ENCODE data around the gene BDKRB2. TPM values are rescaled to one million over a fixed set of nuclear protein-coding genes. Genes with fewer than 3 reads are reported as not detected.

BDKRB2 gene
- total RNA-seq, 1 donor from 2014 or later, result 23.3 TPM

GRCh38 chr14:96182546-96182945, 22.1 kb upstream of the BDKRB2 start:
- intact Hi-C loops (cut with DNase I), result no loop called here
- DNase-seq (ENCODE audit: extremely low spot score in 2 of 2), result no peak
- Histone ChIP-seq H3K4me1 (peaks cover 29% of the 10 kb centered on the region), H3K36me3 (no peaks in the 10 kb centered on the region), H3K27ac (peak overlapping the region; percentile 33), H3K9me3 (no peaks in the 10 kb centered on the region), H3K27me3 (no peaks in the 10 kb centered on the region), H3K4me3 (no peak overlapping the region)
- TF ChIP-seq, protein P1, sequence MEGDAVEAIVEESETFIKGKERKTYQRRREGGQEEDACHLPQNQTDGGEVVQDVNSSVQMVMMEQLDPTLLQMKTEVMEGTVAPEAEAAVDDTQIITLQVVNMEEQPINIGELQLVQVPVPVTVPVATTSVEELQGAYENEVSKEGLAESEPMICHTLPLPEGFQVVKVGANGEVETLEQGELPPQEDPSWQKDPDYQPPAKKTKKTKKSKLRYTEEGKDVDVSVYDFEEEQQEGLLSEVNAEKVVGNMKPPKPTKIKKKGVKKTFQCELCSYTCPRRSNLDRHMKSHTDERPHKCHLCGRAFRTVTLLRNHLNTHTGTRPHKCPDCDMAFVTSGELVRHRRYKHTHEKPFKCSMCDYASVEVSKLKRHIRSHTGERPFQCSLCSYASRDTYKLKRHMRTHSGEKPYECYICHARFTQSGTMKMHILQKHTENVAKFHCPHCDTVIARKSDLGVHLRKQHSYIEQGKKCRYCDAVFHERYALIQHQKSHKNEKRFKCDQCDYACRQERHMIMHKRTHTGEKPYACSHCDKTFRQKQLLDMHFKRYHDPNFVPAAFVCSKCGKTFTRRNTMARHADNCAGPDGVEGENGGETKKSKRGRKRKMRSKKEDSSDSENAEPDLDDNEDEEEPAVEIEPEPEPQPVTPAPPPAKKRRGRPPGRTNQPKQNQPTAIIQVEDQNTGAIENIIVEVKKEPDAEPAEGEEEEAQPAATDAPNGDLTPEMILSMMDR (IDR thresholded peaks at IDR 0.05), result no peak
- TF ChIP-seq POLR2A (IDR thresholded peaks at IDR 0.05), result no peak
- no peak for TF ChIP-seq POLR2AphosphoS5 (IDR thresholded peaks at IDR 0.05; ENCODE audit: insufficient read depth in 1 of 2, low read depth in 1 of 2)

- peaks cover 10% of the 10 kb centered on the region for H3K4me1 ChIP-seq
- TF ChIP-seq, protein P1 (IDR thresholded peaks at IDR 0.05), result no peak
- TF ChIP-seq POLR2AphosphoS5 (IDR thresholded peaks at IDR 0.05; ENCODE audit: insufficient read depth in 1 of 2, low read depth in 1 of 2) (peak in 1 of 2 donors; percentile 34), POLR2A (IDR thresholded peaks at IDR 0.05) (no peak)
- no peaks in the 10 kb centered on the region for H3K9me3 ChIP-seq
- intact Hi-C loops (cut with DNase I), result no loop called here
- no peaks in the 10 kb centered on the region for H3K36me3 ChIP-seq
- no peak for DNase-seq (ENCODE audit: extremely low spot score in 2 of 2)
- peak overlapping the region; percentile 67 for H3K27ac ChIP-seq
- H3K27me3 ChIP-seq, result no peaks in the 10 kb centered on the region
- no peak overlapping the region for H3K4me3 ChIP-seq
These were observed 19.9 kb upstream of the BDKRB2 start for GRCh38 chr14:96184737-96185136.

GRCh38 chr14:96187216-96188031, 17.2 kb upstream of the BDKRB2 start:
- Histone ChIP-seq H3K4me3 (no peak overlapping the region), H3K27me3 (no peaks in the 10 kb centered on the region), H3K36me3 (no peaks in the 10 kb centered on the region), H3K9me3 (no peaks in the 10 kb centered on the region), H3K27ac (no peak overlapping the region), H3K4me1 (peaks cover 10% of the 10 kb centered on the region)
- intact Hi-C loops (cut with DNase I), result no loop called here
- DNase-seq (ENCODE audit: extremely low spot score in 2 of 2), result no peak
- TF ChIP-seq POLR2AphosphoS5 (IDR thresholded peaks at IDR 0.05; ENCODE audit: insufficient read depth in 1 of 2, low read depth in 1 of 2) (no peak), POLR2A (IDR thresholded peaks at IDR 0.05) (no peak)
- TF ChIP-seq, protein P1 (IDR thresholded peaks at IDR 0.05), result no peak

GRCh38 chr14:96189281-96189711, 15.3 kb upstream of the BDKRB2 start:
- Histone ChIP-seq H3K27me3 (no peaks in the 10 kb centered on the region), H3K9me3 (no peaks in the 10 kb centered on the region), H3K4me1 (peaks cover 2% of the 10 kb centered on the region), H3K36me3 (no peaks in the 10 kb centered on the region), H3K27ac (no peak overlapping the region), H3K4me3 (no peak overlapping the region)
- DNase-seq (ENCODE audit: extremely low spot score in 2 of 2), result no peak
- intact Hi-C loops (cut with DNase I), result no loop called here
- TF ChIP-seq POLR2A (IDR thresholded peaks at IDR 0.05), result no peak
- TF ChIP-seq, protein P1 (IDR thresholded peaks at IDR 0.05), result no peak
- no peak for TF ChIP-seq POLR2AphosphoS5 (IDR thresholded peaks at IDR 0.05; ENCODE audit: insufficient read depth in 1 of 2, low read depth in 1 of 2)

DNA sequence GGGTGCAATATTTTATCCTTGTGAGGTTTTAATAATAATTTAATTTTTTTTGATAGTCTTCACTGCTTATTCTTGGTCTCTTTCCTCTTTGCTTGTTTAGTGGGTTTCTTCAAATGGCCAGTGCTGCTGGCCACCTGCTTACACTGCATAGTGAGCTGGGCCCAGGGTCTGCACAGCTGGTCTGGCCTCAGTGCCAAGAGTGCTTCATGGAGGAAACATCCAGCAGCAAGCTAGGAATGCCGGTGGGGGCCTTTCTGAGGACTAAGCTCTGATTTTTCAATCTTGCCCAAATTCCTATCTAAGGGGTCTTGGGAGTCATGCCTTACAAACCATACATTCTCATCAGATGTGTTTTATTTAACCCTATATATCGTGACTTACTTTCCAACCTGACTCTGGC, 13.3 kb upstream of the BDKRB2 start:
- no peak for DNase-seq (ENCODE audit: extremely low spot score in 2 of 2)

More for the DNA sequence above, 13.3 kb upstream of the BDKRB2 start:
- intact Hi-C loops (cut with DNase I), result no loop called here
- H3K4me3 ChIP-seq, result no peak overlapping the region
- no peak overlapping the region for H3K27ac ChIP-seq
- no peaks in the 10 kb centered on the region for H3K9me3 ChIP-seq
- H3K27me3 ChIP-seq, result no peaks in the 10 kb centered on the region
- no peak for TF ChIP-seq POLR2A (IDR thresholded peaks at IDR 0.05)
- TF ChIP-seq, protein P1 (IDR thresholded peaks at IDR 0.05), result no peak
- no peak for TF ChIP-seq POLR2AphosphoS5 (IDR thresholded peaks at IDR 0.05; ENCODE audit: insufficient read depth in 1 of 2, low read depth in 1 of 2)
- no peaks in the 10 kb centered on the region for H3K4me1 ChIP-seq
- H3K36me3 ChIP-seq, result no peaks in the 10 kb centered on the region

Data from vagina (tissue), 2 donors.